GM19455 (cell line): ENCODE data around the gene IPO9.
"Not testable (repeated sequence)": the region's sequence is repeated elsewhere in the genome, so short reads cannot be mapped to it uniquely, and the experiment has no call there.

Experiments used
- ATAC-seq: cut with Tn5 transposase; IDR thresholded peaks from one replicate; pipeline ENCODE4 v1.9.1; 2021; ENCODE audit not compliant: unreplicated experiment

IPO9 gene

DNA sequence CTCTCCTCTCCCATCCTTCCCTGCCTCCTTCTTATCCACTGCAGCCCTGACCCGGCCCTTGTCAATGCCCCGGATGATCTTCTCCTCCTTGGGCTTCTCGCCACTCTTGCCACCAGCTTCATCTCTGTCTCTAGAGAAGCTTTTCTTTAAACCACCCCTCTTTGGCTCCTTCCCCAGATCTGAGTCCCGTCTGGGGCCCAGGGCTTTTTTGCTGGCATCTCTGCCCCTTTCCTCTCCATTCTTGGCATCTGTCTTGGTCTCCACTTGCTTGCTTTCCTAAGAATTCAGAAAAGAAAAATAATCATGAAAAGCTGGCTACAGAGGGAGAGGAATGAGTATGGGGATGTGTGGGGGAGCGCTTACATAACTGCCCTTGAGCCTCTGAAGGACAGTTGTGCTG, 71.5 kb downstream of the IPO9 start:
- no peak for ATAC-seq

DNA sequence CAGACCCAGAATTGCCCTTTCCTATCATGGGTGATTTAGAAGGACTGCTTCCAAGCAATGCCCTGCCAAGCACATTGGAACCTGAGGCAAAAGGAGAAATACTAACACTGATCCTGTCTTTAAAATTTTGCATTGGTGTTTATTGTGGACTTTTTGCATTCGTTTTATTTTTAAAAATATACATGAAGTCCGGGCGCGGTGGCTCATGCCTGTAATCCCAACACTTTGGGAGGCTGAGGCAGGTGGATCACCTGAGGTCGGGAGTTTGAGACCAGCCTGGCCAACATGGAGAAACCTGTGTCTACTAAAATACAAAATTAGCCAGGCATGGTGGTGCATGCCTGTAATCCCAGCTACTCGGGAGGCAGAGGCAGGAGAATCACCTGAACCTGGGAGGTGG, 72.1 kb downstream of the IPO9 start:
- ATAC-seq: not testable (repeated sequence)

DNA sequence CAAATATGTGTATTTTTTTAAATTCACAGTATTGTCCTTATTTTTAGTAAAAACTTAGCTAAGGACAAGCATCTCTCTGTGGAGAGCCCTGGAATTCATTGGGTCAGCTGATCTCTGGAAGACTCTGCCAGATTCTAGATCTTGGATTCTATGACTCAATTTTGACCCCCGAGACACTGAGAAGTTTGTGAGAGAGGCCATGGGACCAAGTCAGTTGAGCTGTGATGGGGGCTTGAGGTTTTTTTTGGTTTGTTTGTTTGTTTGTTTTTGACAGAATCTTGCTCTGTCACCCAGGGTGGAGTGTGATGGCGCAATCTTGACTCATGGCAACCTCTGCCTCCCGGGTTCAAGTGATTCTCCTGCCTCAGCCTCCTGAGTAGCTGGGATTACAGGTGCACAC, 73.2 kb downstream of the IPO9 start:
- ATAC-seq: no peak

DNA sequence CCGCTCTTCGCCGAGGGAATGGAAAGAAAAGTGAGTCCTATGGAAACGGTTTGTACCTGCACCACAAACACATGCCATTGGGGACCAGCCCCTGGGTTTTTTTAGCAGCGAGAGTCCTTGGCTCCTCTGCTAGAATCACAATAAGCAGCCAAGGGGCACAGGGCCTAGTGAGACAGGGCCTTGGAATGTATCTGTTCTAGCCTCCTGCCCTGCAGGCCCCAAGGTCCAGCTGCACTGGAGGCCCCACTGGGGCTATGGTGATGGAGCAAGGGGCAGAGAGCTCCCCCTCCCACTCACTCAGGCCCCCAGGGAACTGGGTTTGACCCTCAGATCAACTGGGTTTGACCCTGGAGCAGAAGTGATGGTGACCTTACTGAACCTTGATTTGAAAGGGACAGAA, 74.2 kb downstream of the IPO9 start:
- ATAC-seq: no peak

DNA sequence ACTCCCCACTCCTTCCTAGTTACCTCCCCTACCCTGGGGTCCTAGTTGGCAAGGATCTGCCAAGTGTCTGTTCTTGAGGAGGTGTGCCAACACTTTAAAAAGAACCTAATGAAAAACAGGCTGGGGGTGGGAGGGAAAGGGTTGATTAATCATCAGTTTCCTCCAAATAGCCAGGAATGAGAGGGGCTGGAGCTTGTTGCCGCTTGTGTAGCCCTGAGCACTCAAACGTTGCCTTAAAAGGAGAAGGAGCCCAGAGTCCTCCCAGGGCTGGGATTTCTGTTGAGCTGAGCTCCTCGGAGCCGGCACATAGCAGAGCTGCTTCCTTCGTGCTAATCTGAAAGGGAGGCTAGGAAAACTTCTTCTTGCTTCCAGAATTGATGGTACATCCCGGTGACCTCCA, 75.6 kb downstream of the IPO9 start:
- ATAC-seq: no peak

DNA sequence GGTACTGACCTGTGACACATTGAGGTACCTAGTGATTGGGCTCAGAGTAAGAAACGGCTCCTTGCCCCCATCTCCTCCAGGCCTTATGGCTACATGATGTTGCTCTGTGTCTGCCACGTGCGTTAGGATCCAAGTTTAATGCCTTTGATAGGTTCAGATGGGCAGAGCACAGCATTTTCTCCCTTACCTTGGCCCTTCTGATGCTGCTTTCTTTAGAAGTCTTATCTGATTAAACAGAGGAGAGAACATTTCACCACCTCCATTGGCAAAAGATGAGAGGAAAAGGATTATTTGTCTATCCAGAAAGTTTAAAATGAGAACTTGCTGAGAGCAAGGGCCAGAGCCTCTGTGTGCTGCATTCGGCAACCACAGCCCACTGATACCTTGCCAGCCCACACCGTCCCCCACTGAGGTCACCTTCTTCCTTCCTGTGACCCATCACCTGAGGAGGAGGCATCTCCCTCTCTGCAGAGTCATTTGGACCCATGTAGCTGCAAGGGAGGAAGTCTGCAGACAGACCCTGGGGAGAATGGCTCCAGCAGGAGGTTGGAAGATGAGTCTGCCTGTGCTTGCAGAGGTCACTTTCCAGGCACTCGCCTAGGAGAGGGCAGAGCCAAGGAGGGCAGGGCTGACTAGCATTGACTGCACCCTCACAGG, 76.4 kb downstream of the IPO9 start:
- ATAC-seq: no peak

DNA sequence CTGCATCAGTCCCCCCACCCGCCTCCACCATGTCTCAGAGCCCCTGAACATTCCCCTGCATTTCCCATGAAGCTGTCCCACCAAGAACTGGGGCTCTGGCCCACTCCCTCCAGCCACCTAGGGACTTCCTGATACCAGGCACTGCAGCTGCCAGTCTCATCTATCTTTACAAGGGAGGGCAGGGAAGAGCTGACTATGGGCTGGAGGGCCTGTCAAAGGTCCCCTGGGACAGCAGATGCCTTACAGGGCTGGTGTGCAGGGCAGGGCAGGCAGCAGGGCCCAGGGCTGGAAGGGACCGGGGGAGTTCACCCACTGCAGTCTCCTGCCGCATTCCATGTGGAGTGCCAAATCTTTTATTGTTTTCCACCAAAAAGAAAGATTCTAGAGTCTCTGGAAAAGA, 77.4 kb downstream of the IPO9 start:
- ATAC-seq: no peak

DNA sequence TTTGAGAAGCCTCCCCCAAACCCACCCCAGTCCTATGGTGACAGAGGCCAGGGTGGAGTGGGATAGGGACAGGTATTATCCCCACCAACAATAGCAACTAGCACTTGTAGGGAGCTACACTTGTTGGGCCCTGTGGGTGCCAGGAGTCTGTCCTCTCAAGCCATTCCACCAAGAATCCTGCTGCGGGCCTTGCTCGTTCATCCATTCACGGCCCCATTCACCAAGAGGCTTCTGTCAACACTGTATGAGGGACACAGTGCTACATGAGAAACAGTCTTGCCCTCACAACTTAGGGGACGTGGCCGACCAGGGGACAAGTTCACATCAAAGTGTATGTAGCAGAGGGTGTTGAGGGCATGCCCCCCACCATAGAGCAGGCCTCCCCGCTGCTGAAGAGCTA, 78.7 kb downstream of the IPO9 start:
- no peak for ATAC-seq

DNA sequence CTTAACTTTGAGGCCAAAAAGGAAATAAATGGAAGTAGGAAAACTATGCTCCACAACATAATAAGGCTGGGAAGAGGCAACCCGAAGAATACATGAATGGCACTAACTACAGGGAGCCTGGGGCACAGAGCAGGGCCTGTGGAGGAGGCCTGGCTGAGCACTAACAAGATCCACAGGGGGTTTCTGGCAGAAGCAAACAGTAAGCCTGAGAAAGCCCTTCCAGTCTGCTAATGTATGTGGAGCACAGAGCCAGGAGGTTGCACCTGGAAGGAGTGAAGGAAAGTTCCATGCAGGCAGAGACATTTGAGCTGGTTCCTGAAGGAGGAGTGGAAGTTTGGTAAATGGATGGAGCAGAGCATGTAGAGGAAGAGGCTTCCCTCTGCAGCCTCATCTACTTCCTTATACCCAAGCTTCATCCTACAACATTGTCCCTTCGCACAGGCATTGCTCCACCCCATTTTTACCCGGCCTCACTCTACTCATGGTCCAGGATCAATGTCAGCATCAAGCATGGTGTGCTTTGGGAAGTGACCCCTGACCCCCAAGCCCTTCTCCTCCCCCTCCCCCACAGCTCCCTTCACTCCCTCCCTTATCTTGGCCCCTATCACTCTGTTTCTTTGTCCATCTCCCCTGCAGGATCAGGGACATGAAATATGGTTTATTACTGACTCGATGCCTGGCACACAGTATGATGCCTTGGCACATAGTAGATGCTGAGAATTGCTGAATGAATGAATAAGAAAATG, 83.0 kb downstream of the IPO9 start:
- ATAC-seq: no peak

DNA sequence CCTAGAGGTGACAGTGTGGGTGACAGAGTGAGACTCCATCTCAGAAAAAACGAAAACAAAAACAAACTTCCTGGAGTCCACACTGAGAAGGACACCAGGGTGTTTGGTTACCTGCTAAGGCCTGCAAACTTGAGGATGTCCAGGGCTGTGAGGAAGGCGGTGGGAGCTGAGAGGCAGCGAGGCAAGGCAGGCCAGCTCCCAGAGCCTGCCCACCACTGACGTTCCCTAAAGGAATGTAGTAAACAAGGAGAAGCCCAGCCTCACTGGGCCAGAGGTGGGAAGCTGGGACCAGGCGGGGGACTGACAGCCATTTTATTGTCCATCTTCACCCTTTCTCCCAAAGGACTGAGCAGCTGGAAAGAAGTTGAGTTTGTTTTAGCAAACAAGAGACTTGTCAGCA, 83.9 kb downstream of the IPO9 start:
- ATAC-seq: no peak

DNA sequence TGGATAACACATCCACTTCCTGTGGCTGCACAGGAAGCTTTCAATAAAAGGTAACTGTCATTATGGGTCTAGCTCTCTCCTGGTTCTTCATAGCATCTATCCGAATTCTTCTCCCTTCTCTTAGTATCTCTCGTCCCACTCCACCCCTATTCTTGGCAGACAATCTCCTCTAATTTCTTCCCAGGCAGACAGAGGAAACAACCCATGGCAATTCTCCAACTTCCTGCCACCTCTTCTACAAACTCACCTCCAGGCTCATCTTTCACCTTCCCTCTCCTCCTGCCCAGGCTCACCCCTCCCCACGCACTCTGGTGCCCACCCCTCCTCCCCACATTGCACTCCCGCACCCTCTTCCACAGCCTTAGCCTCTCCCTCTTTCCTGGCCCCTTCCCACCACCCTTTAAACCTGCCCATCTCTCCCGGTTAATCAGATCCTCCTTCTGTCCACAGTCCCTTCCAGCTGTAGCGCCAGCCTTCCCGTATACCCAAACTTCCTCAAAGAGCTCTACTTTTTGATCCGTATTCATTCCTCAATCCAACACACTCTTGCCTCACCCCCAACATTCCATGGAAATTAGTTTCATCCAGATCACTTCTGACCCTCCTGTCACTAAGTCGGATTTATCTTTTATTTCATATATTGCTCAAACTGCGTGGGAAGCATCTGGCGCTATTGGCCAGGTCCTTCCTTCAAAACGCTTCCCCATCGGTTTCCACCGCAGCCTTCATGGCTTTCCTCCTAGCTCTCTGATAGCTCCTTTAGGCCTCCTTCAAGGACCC, 85.7 kb downstream of the IPO9 start:
- ATAC-seq: no peak

DNA sequence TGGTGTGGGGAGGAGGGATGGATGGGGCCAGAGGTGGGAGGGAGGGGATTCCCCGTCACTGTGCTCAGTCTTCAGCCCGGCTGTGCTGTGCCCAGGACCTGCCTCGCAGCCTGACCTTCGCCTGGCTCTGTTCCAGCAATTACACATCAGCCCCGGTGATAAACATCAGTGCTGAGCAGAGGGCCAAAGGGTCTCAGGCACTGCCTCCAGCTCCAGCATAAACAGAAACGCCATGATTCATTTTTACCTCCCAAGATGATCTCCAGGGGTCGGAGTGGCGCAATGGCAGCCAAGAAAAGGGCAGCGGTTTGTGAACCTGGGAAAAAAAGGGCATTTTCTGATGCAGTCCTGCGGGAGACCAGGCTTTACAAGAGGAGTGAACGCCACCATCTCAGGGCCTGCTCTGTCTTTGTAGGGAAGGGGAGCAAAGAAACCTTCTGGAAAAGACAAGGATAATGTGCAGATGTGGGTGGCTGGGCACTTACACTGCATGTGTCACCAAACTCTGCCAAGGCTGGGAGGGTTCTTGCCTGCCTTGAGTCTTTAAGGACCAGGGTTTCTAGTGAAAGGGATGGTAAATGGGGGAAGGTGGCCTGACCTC, 87.8 kb downstream of the IPO9 start:
- ATAC-seq: no peak

DNA sequence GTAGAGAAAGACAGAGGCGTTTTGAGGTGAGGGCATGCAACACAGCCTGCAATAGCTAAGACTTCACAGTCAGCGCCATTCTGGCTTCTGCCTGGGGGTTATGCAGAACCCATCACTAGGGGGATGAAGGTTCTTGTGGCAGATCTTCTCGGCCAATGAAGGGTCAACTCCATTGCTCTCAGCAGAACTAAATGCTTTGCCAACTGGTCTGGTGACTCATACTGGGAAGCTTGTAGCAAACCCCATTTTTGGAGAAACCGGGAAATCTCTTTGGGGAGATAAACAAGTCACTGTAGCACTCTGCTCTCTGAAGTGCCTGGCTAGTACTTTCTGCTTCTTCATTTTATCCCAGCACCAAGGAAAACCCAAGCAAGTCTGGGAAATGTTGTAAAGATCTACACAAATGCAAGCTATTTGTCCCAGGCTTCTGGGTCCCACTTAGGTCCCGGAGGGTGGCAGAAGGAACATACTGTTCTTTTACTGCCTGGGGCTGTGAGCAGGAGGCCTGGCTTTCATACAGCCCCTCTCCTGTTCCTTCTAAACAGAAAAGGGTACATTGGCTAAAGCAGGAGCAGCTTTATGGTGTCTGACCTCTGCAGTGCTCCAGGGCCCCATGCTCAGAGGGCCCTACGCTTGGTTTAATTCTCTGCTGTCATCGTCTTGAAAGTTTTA, 88.5 kb downstream of the IPO9 start:
- no peak for ATAC-seq

DNA sequence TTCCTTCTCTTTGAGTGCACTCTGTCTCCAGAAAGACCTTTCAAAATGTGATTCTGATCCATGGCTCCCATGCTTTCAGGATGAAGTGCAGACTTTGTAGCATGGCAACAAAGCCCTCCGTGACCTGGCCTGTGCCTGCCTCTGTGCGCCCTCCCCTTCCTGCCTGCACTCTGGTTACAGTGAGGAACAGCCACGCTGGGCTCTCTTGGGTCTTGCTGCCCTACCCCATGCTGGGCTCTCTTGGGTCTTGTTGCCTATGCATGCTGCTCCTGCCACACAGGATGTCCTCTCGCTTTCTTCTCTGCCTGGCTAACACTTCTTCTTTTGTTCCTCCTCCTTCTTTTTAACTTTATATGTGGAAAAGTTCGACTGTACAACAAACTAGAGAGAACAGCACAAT, 89.4 kb downstream of the IPO9 start:
- ATAC-seq: no peak

DNA sequence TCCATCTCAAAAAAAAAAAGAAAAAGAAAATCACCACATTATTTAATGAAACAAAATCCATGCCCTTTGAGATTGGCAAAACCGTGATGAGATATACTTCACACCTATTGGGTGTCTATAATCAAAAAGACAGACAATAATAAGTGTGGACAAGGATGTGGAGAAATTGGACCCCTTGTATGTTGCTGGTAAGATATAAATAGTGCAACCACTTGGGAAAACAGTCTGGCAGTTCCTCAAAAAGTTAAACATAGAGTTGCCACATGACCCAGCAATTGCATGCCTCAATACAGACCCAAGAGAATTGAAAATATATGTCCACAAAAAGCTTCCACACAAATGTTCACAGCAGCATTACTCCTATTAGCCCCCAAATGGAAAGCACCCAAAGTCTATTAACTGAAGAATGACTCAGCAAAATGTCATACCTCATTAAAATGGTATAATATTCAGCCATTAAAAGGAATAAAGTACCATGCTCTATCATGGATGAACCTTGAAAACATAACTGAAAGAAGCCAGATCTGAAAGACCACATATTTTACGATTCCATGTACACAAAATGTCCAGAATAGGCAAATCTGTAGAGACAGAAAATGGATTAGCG, 93.1 kb downstream of the IPO9 start:
- no peak for ATAC-seq

DNA sequence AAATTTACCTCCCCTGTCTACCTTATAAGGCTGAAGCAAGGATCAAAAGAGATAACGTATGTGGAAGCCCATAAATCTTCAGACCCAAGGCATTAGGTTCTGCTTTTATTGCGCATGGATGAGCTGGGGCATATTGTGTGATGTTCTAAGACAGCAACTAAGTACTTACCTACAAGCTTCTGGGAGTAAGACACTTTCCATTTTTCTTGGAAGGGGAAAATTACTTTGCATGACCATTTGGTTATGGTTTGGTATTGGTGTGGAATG, 96.3 kb downstream of the IPO9 start:
- no peak for ATAC-seq

DNA sequence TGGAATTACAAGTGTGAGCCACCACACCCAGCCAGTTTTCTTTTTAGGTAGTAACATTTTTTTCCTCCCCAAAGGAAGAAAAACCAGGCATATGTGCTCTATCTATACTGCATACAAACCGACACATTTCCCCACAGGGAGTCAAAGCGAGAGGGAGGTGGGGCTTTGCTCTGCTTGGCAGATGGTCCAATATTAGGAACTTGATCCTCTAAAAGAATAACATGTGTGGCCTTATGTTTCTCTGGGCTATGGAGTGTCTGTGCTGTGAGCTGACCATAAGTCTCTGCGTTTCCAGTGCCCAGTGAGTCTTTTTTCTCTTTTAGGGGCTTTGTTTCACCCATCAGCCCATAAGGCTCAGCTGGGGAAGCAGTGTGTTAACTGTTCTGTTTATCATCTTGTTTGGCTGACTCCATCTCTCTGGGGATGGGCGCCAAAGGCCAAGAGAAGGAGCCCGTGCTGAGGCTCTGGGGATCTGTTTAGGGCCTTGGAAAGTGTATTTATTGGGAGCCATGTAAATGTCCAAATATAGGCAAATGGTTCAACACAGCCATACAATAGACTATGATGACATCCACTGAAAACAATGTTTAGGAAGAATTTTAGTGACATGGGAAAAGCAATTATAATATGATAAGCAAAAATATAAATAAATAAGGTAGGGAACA, 97.2 kb downstream of the IPO9 start:
- no peak for ATAC-seq

DNA sequence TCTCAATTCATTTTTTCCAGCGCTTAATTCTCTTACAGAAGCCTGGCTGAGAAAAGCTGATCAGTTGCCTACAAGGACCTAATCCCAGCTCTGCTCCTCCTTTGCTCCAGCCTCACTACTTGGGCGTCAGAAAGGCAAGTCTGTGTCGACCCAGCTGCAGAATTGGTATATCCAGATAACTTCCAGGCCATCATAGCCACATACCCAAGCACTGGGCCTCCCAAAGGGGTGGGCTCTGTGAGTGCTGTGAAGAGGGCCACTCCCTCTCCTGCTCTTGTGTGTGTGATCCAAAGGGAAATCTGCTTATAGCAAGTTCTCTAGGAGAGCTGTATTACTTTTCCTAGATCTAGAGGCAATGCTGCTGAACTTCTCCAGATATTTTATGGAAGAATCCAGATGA, 99.3 kb downstream of the IPO9 start:
- ATAC-seq: no peak

DNA sequence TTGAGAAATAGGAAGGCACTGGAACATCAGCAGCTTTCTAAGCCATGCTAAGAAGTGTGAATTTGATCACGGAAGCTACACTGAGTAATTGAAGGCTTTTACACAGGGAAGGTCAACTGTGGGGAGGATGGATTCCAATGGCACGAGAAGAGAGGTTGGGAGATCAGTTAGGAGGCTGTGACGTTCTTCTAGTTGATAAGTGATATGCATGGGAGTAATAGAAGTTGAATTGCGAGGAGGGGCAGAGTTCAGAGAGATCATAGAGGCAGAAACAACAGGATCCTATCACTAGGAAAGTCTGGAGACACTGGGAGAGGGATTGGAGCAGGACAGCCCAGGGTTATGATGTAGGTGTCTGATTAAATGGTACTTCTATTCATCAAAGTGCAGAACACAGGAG, 101.2 kb downstream of the IPO9 start:
- ATAC-seq: no peak

DNA sequence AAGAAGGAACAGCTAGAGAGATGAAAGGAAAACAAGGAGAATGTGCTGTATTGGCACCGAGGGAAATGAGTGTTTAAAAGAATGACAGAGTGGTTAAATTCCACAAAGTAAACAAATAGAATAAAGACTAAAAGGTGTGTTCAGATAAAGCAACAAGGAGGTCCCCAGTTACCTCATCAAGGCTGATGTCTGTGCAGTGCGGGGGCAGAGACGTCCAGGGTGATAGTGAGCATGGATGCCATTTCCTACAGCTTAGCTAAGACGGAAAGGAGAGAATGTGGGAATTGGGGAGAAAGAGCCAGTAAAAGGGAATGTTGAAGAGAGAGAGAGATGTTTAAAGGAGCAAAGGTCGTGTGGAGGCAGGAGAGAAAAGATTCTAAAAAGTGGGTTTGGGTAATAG, 101.8 kb downstream of the IPO9 start:
- ATAC-seq: no peak
